OCI-LY7 (cell line): ENCODE data around the gene ZBTB44.

Source experiments
- CTCF ChIP-seq: fragments of 200-600 bp; sonication (generic); conservative IDR thresholded peaks from 2 replicates; pipeline ENCODE4 v1.5.1; 2014; ENCODE audit warnings: mild to moderate bottlenecking, antibody characterized with exemption, low read length, moderate library complexity, mixed read lengths
- EZH2phosphoT487 ChIP-seq: fragments of 200-600 bp; sonication (generic); IDR thresholded peaks from 2 replicates; pipeline ENCODE4 v1.6.1; 2018; ENCODE audit warnings: low read depth, borderline replicate concordance, mild to moderate bottlenecking, mixed run types, antibody characterized with exemption, low read length, moderate library complexity, mixed read lengths

- TF ChIP-seq CTCF: no peak
- no peak for TF ChIP-seq EZH2phosphoT487
Measured at GRCh38 chr11:130312046-130312445, 2.7 kb downstream of the ZBTB44 start.
